BJ (cell line): ENCODE measurements around the gene GABARAP. TPM values are rescaled to one million over a fixed set of nuclear protein-coding genes. Genes with fewer than 3 reads are reported as not detected.

Source experiments
- CTCF ChIA-PET: fragments of 350-600 bp; formaldehyde crosslinking; extraction: SDS; loops from one replicate; lab custom pipeline; 2021; ENCODE audit warnings: antibody characterized with exemption, inconsistent platforms; lab: Yijun Ruan, JAX
- POLR2A ChIA-PET: fragments of 300-600 bp; sonication (Branson Sonifier 250); formaldehyde crosslinking; extraction: SDS; loops from one replicate; lab custom pipeline; 2021; ENCODE audit warnings: antibody characterized with exemption; lab: Charles Lee
- DNase-seq: peaks from one replicate; pipeline ENCODE4 v3.0.0-alpha.2; 2011; ENCODE audit warnings: low read depth
- H3K27me3 ChIP-seq: 2 replicates; pipeline ENCODE4 v1.6.0; 2011; ENCODE audit warnings: low read length; ENCODE audit not compliant: control insufficient read depth, insufficient read depth
- H3K36me3 ChIP-seq: 2 replicates; pipeline ENCODE4 v1.5.1; 2011; ENCODE audit warnings: low read length; ENCODE audit not compliant: control insufficient read depth, insufficient read depth
- H3K4me3 ChIP-seq: 2 replicates; pipeline ENCODE4 v1.5.1; 2011; ENCODE audit warnings: low read depth, mild to moderate bottlenecking, control low read depth, low read length
- polyA minus RNA-seq: library from RNA; depleted of rRNA, polyadenylated mRNA; stranded (reverse); fragments of >200 nt; gene quantifications from 2 replicates; pipeline ENCODE4 v1.2.3, GENCODE V29; 2011; rRNA and poly(A)+ RNA removed
- polyA plus RNA-seq: library from polyadenylated mRNA; depleted of rRNA; stranded (reverse); fragments of >200 nt; gene quantifications from 2 replicates; pipeline ENCODE4 v1.2.3, GENCODE V29; 2011; rRNA removed
- TF ChIP-seq, protein P1 (sequence below): IDR thresholded peaks from 2 replicates; pipeline ENCODE4 v1.5.1; 2011; ENCODE audit warnings: low read depth, mild to moderate bottlenecking, control low read depth, inconsistent platforms, low read length, moderate library complexity; ENCODE audit not compliant: insufficient read depth

GABARAP gene
- polyA plus RNA-seq (762 and 865 TPM in 2 replicates), polyA minus RNA-seq (247 and 343 TPM in 2 replicates)

DNA sequence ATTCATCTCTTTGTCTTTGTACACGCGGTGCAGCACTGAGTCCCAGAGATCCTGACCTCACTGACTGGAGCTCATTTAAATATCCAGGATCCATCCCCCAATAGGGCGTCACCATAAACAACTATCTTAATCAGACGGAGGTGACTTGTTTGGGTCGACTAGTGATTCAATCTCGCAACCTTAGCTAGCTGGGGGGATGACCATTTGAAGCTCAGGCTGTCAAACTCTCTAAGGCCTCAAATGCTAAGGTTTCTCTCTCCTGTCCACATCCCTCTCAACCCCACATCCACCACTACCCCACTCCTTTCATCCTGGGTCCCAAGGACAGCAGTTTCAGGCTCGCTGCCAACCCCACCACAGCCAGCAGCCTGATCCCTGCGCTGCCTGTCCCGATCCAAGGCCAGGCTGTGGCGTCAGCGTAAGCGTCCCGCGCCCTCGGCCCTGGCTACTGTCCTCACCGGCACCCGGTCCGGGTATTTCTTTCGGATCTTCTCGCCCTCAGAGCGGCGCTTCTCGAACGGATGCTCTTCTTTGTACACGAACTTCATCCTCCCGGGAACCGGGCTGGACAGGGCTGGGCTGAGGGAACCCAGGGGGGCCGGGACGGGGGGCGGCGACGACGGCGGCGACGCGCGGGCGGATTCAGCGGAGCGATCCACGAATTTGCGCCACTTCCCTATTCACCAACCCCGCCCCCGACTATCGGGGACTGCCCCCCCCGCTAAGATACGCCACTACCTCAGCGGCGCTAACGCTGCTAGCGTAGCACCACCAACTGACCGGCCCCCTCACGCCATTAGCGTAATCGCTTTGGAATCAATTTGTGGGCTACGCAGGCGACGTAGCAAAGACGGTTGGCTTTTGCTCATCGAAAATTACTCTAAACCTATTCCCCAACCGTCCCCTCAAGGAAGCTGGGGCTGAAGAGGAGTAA, at the start of gene GABARAP:
Gene GABARAP, minus strand, starts transcription at position 667 of the 934 bp plus-strand sequence. Its CDS starts 119 bp downstream, at position 548.
- TF ChIP-seq, protein P1, sequence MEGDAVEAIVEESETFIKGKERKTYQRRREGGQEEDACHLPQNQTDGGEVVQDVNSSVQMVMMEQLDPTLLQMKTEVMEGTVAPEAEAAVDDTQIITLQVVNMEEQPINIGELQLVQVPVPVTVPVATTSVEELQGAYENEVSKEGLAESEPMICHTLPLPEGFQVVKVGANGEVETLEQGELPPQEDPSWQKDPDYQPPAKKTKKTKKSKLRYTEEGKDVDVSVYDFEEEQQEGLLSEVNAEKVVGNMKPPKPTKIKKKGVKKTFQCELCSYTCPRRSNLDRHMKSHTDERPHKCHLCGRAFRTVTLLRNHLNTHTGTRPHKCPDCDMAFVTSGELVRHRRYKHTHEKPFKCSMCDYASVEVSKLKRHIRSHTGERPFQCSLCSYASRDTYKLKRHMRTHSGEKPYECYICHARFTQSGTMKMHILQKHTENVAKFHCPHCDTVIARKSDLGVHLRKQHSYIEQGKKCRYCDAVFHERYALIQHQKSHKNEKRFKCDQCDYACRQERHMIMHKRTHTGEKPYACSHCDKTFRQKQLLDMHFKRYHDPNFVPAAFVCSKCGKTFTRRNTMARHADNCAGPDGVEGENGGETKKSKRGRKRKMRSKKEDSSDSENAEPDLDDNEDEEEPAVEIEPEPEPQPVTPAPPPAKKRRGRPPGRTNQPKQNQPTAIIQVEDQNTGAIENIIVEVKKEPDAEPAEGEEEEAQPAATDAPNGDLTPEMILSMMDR: no peak
- POLR2A ChIA-PET: interaction anchor here (0.5 to 0.9 kb wide), 3 partner anchors 9 to 351 kb away, joined by 3 to 4 read pairs (median 4); partner anchors contain the start of genes CTDNEP1 and ELP5
- Histone ChIP-seq H3K36me3 (peaks cover 10% of the 10 kb centered on the region), H3K27me3 (no peaks in the 10 kb centered on the region), H3K4me3 (peak within 1 kb of the TSS; percentile 67)
- DNase-seq: no peak
- CTCF ChIA-PET: interaction anchor here (0.7 to 1.7 kb wide), 5 partner anchors 22 to 66 kb away, joined by 3 to 14 read pairs (median 4); partner anchors contain the start of gene SLC2A4

DNA sequence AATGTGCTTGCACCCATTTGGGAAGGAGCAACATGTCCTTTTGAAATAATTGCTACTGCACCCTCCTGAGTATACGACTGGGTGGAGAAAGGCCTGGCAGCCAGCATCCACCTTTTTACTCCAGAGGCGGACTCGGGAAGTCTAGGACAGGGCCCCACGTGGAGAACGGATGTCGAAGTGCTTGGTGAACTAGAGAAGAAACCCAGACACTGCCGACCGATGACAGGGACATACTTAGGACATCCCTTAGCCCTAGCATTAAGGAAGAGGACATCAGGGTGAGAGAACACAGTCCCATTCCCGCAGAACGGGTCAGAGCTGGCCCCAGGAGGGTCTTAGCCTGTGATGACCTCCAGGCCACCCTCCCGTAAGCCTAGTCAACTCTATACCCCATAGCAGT, 48.4 kb upstream of the GABARAP start:
- Histone ChIP-seq H3K27me3 (peaks cover 32% of the 10 kb centered on the region), H3K36me3 (no peaks in the 10 kb centered on the region), H3K4me3 (no peak overlapping the region)
- ChIA-PET CTCF (interaction anchor here (2.0 kb wide), 1 partner anchor 9 kb away, joined by 6 read pairs; the partner anchor contains the start of gene SLC2A4), POLR2A (no interaction called here)
- TF ChIP-seq, protein P1: no peak
- DNase-seq: no peak

- Histone ChIP-seq H3K36me3 (no peaks in the 10 kb centered on the region), H3K27me3 (peaks cover 32% of the 10 kb centered on the region), H3K4me3 (no peak overlapping the region)
- DNase-seq: no peak
- ChIA-PET POLR2A (no interaction called here), CTCF (no interaction called here)
- TF ChIP-seq, protein P1: no peak
These were observed 47.9 kb upstream of the GABARAP start for GRCh38 chr17:7290166-7290565.

DNA sequence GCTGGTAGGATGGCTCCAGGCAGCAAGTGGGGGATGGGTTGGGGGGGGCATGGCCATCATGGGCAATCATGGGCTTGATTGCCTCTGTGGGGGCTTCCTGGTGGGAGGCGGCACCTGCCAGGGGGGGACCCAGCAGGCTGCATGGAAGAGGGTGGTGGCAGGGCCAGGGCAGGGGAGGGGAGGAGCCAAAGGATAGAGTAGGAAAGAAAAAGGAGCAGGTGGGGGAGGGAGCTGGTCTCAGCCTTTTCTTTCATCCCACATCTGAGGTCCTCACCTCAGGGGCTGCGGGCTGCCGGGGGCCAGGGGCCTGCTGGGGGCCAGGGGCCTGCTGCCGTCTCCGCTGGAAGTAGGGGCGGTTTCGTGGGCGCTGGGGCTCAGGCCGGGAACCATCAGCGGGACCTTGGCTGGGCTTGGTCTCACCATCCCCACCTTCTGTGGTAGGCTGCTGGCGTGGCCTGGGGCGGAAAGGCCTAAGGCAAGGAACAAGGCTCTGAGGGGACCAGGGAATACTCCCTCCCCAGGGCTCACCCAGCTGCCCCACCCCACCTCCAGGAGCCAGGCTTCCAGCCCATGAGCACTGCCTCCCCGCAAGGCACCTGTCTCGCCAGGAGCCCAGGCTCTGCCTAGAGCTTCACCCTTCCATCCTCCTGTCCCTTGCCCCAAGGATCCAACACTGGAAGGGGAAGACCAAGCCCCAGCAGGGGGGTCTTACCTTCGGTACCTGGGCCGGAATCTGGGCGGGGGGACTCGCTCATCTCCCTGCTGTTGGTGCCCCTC, 47.2 kb upstream of the GABARAP start:
- Histone ChIP-seq H3K4me3 (no peak overlapping the region), H3K36me3 (no peaks in the 10 kb centered on the region), H3K27me3 (peaks cover 30% of the 10 kb centered on the region)
- CTCF ChIA-PET: no interaction called here
- TF ChIP-seq, protein P1: no peak
- DNase-seq: no peak
- POLR2A ChIA-PET: no interaction called here

DNA sequence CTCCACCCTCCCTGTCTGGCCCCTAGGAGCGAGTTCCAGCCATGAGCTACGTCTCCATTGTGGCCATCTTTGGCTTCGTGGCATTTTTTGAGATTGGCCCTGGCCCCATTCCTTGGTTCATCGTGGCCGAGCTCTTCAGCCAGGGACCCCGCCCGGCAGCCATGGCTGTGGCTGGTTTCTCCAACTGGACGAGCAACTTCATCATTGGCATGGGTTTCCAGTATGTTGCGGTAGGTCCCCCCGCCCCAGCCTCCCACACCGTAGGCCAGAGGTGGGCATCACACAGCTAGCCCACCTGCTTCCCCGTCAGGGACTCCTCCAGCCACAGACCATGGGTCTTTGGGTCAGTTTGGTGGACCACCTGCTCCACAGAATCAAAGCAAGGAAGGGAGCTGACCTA, 43.4 kb upstream of the GABARAP start:
- H3K4me3 ChIP-seq: no peak overlapping the region
- TF ChIP-seq, protein P1: no peak
- DNase-seq: no peak
- POLR2A ChIA-PET: no interaction called here
- CTCF ChIA-PET: interaction anchor here (0.8 to 3.2 kb wide), 3 partner anchors 11 to 149 kb away, joined by 3 to 34 read pairs (median 3); no protein-coding TSS in a partner anchor
- H3K27me3 ChIP-seq: peaks cover 12% of the 10 kb centered on the region
- H3K36me3 ChIP-seq: no peaks in the 10 kb centered on the region
